ENCODE results near the gene CCDC121.

CCDC121 gene

DNA sequence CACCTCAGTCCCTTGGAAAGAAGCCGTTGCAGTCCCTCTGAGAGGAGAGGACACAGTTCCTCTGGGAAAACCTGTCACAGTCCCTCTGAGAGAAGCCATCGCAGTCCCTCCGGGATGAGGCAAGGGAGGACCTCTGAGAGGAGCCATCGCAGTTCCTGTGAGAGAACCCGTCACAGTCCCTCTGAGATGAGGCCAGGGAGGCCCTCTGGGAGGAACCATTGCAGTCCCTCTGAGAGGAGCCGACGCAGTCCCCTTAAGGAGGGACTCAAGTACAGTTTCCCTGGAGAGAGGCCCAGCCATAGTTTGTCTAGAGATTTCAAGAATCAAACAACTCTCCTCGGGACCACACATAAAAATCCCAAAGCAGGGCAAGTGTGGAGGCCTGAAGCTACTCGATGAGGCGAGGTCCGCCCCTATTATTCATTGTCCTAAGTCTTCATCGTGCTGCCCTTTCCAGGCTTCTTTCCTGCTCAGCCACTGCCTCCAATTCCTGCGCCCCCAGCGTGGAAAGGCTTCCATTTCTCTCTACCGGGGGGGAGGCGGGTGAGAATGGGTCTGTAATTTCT lies 46.6 kb downstream of the CCDC121 start:
- DNase-seq (ENCODE audit: low read depth) = no peak

DNA sequence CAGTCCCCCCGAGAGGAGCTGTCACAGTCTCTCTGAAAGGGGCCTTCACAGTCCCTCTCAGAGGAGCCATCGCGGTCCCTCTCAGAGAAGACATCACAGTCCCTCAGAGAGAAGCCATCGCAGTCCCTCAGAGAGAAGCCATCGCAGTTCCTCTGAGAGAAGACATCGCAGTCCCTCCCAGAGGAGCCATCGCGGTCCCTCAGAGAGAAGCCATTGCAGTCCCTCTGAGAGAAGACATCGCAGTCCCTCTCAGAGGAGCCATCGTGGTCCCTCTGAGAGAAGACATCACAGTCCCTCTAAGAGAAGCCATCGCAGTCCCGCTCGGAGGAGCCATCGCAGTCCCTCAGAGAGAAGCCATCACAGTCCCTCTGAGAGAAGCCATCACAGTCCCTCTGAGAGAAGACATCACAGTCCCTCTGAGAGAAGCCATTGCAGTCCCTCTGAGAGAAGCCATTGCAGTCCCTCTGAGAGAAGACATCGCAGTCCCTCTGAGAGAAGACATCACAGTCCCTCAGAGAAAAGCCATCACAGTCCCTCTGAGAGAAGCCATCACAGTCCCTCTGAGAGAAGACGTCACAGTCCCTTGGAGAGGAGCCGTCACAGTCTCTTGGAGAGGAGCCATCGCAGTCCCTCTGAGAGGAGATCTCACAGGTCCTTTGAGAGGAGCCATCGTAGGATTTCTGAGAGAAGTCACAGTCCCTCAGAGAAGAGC lies 47.2 kb downstream of the CCDC121 start:
- DNase-seq (ENCODE audit: low read depth) = no peak

Measured in non-pigmented ciliary epithelial cell (primary cell).